NOMO-1 treated with DMSO at 0.1 percent for 48 hours (cell line): Measurements from ENCODE around the gene CCDC83.
"Not testable (repeated sequence)": the region's sequence is repeated elsewhere in the genome, so short reads cannot be mapped to it uniquely, and the experiment has no call there.

Experiments
- DNase-seq: peaks from one replicate; lab custom pipeline; 2025; ENCODE audit not compliant: unreplicated experiment; lab: John Stamatoyannopoulos, UW

Gene CCDC83

DNA sequence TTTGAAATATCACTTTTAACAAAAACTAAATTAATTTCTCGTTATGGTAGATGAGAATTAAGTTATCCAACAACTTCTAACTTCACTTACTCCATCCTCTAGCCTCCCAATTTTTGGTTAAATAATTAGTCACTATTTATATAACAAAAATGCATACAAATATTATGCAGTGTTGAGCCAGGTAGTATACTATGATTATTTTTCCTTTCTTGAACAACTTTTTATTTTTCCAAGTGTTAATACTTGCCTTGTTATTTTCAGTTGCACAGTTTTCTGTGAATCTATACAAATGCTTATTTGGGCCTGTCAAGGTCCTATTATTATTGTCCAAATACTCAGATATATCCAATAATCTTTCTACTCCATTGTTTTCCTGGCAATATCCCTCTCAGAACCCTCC lies 19.9 kb upstream of the CCDC83 start:
- DNase-seq, result no peak

GRCh38 chr11:85835729-85836128 lies 19.5 kb upstream of the CCDC83 start:
- DNase-seq, result no peak

GRCh38 chr11:85840932-85841331 lies 14.3 kb upstream of the CCDC83 start:
- DNase-seq, result not testable (repeated sequence)

- no peak for DNase-seq
Measured at GRCh38 chr11:85843929-85844328, 11.3 kb upstream of the CCDC83 start.

DNA sequence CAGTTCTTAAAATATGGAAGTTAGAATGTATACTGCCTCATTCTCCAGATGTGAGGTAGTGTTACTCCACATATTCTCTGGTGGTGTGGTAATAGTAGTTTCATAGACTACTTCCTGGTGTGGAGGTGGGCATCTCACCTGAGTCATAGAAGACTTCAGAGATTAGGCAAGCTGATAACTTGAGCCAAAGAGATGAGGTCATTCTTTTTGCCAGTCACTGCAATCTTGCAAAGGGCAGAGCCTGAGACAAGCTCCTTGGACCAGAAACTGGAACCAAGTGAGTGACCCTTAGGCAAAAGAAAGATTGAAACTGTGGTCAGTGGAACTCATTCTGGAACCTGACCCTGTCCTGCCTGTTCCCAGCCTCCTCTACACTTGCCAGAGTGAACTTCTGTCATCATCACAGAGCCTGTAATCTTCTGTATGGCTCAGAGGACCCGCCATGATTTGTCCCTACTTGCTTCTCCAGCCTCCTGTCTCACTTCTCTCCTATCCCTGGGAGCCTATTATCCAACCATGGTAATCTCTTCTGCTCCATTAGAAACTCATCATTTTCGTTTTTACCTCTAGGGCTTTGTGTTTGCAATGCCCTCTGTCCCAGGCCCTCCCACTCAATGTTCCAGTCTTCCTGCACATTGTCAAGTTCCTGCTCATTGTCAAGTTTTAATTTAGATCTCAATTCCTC lies 10.6 kb upstream of the CCDC83 start:
- no peak for DNase-seq

- no peak for DNase-seq
Measured at GRCh38 chr11:85845124-85845631, 10.0 kb upstream of the CCDC83 start.

DNA sequence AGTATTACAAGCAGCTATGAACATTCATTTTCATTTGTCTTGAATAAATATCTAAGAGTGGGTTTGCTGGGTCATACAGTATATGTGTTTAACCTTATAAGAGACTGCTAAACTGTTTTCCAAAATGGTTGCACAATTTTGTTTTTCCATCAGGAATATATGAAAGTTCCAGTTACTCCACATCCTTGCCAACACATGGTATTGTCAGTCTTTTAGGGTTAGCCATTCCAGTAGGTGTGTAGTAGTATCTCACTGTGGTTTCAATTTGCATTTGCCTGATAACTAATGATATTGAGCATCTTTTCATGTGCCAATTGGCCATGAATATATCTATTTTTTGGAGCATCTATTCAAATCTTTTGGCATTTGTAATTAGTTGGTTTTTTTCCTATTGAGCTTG lies 7.7 kb upstream of the CCDC83 start:
- DNase-seq, result no peak

DNA sequence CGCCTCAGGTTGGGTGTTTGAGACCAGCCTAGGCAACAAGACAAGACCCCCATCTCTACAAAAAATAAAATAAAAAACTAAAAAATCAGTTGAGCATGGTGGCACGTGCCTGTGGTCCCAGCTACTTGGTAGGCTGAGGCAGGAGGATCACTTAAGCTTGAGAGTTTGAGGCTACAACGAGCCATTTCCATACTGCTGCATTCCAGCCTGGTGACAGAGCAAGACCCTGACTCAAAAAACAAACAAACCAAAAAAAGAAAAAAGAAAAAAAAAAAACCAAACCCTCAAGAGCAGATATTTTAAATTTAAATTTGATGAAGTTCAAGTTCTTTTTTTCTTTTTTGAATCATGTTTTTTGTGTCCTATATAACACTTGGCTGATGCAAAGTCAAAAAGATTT lies 7.2 kb upstream of the CCDC83 start:
- DNase-seq, result no peak

DNA sequence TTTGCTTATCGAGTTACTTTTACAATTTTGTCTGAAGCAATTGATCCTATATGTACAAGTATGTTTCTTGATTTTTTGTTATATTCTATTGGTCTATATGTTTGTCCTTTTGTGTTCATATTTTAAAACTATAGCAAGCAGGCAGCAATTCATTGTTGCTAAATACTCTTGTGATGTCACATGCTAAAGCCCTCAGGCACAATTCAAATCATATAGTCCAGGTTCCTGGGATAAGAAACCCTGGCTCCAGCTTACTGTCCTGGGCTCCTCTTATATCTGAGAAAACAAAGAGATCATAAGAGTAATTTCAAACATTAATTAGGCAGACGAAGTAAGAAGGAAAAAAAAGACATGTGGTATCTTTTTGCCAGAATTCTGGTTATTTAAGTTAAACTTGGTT lies 6.6 kb upstream of the CCDC83 start:
- no peak for DNase-seq

DNA sequence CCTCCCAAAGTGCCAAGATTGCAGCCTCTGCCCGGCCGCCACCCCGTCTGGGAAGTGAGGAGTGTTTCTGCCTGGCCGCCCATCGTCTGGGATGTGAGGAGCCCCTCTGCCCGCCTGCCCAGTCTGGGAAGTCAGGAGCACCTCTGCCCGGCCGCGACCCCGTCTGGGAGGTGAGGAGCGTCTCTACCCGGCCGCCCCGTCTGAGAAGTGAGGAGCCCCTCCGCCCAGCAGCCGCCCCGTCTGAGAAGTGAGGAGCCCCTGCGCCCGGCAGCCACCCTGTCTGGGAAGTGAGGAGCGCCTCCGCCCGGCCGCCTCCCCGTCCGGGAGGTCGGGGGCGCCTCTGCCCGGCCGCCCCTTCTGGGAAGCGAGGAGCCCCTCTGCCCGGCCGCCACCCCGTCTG lies 2.4 kb upstream of the CCDC83 start:
- DNase-seq, result not testable (repeated sequence)

DNA sequence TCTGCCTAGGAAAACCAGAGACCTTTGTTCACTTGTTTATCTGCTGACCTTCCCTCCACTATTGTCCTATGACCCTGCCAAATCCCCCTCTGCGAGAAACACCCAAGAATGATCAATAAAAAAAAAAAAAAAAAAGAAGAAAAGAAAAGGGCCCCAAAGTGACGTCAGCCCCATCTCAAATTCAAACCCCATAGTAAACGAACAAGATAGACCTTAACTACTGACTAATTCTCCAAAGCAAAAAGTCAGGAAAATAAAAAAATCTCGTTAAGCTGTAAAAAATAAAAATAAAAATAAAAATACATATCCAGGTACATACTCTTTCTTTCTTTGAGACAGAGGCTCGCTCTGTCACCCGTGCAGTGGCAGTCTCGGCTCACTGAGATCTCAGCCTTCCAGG lies 1.6 kb upstream of the CCDC83 start:
- not testable (repeated sequence) for DNase-seq

DNA sequence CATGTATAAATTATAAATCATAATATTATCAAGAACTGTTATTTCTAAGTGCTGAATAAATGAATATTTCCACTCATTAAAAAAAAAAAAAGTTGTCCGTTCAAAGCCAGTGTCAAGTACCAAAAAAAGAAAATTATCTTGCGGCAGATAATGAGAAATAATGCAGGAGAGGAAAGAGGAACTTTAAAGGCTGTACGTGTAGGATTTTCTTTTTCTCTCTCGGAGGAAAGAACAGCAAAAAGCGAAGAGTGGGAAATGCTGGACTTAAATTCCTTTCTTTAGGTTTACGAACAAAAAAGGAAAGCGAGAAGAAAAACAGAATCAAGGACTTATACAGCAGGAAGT lies 999 bp upstream of the CCDC83 start:
- peak; percentile 38 for DNase-seq

- DNase-seq, result peak; percentile 89
Measured at GRCh38 chr11:85854557-85855340, 434 bp upstream of the CCDC83 start.

GRCh38 chr11:85857098-85857497 lies 1.9 kb downstream of the CCDC83 start:
- DNase-seq, result no peak

DNA sequence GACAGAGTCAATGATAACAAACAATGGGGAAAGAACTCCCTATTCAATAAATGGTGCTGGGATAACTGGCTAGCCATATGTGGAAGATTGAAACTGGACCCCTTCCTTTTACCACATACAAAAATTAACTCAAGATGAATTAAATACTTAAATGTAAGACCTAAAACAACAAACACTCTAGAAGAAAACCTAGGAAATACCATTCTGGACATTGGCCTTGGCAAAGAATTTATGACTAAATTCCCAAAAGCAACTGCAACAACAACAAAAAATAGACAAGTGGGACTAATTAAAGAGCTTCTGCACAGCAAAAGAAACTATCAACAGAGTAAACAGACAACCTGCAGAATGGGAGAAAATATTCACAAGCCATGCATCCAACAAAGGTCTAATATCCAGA lies 4.4 kb downstream of the CCDC83 start:
- DNase-seq, result not testable (repeated sequence)

- peak; percentile 53 for DNase-seq
Measured at GRCh38 chr11:85863855-85864254, 8.7 kb downstream of the CCDC83 start.

DNA sequence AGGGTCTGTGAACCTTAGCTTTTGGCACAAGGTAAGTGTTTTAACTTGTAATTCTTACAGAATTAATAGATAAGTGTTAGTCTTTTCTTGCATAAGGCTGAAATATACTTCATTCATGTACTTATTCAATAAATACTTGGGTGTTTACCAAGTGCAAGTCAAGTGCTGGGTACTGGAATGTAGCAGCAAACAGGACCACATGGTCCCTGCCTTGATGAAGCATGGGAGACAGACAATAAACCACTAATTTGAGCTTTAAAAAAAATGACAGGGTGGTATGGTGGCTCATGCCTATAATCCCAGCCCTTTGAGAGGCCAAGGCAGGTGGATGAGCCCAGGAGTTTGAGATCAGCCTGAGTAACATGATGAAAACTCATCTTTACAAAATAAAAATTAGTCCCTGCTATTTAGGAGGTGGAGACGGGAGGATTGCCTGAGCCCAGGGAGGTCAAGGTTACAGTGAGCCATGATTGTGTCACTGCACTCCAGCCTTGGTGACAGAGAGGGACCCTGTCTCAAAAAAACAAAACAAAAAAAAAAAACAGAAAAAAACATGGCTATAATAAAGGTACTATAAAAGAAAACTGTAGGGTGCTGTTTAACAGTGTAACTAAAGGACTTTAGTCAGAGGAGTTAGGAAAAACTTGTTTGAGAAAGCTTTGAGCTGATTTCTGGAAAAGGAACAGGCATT lies 11.1 kb downstream of the CCDC83 start:
- no peak for DNase-seq

DNA sequence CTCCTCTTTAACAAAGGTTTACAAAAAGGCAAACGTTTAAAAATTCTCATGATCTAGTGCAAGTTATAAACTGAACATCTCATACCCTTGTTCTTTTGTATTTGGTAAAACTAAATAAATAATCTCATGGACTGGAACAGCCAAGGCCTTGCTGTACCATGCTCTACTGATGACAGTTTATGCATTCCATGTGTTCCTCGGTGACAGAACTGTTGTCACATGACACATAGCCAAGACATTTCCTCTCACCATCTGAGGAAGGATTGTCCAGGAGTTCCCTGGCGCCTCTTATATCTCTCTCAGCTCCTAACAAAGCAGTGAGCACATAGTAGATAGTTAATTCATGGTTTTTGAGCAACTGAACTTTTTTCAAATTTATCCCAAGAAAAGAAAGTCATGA lies 12.6 kb downstream of the CCDC83 start:
- no peak for DNase-seq

DNA sequence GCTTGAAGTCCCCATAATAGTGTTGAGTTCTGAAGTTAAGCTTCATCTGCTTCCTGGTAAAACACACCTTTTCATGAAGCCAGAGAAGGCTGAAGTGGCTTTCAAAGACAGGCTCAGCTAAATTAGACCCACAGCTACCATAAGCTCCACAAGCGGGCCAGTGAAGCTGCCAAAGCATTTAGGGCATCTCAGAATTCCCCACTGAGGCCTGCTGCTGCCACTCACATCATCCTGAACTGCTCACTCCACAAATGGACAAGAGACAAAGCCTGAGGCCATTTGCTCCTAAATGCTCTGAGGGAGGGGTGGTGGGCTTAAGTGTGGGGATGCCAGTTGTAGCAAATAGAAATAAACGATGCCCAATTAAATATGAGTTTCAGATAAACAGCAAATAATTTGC lies 14.6 kb downstream of the CCDC83 start:
- no peak for DNase-seq

- DNase-seq, result no peak
Measured at GRCh38 chr11:85874265-85874664, 19.1 kb downstream of the CCDC83 start.

DNA sequence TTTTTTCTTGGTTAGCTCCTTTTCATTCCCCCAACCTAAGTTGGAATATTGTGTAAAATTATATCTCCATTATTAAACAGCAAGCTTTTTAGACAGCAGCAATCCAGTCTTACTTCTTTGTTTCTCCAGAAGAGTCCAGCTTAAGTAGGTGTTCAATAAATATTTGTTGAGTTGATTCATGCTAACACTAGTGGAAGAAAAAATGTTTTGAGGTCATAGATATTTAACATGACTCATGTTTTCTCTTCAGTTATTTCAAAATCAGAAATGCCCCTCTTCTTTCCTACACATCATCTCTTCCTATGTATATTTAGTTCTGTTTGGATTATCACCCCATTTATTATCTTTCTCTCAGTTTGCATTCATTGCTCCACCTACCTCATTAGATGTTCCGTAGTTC lies 20.3 kb downstream of the CCDC83 start:
- DNase-seq, result no peak

- no peak for DNase-seq
Measured at GRCh38 chr11:85884581-85885021, 29.4 kb downstream of the CCDC83 start.
